Sigmoid colon (tissue), 7 donors: Measurements from ENCODE around the gene CCR7. TPM values are rescaled to one million over a fixed set of nuclear protein-coding genes. Genes with fewer than 3 reads are reported as not detected.

Experiments
- DNase-seq: peaks from one replicate; pipeline ENCODE4 v3.0.0-alpha.2; 2019
- H3K27ac ChIP-seq, 4 donors: fragments of 200-600 bp; sonication (generic); one replicate each; pipeline ENCODE4 v1.5.1; 2016 to 2019; ENCODE audit warnings: mild to moderate bottlenecking in 1 of 4
- H3K27me3 ChIP-seq, 3 donors: fragments of 200-600 bp; sonication (generic); one replicate each; pipeline ENCODE4 v1.5.1; 2019; ENCODE audit warnings: mild to moderate bottlenecking in 1 of 3
- H3K36me3 ChIP-seq, 4 donors: fragments of 200-600 bp; sonication (generic); one replicate each; pipeline ENCODE4 v1.5.1; 2016 to 2019
- H3K4me1 ChIP-seq, 4 donors: fragments of 200-600 bp; sonication (generic); one replicate each; pipeline ENCODE4 v1.5.1; 2017 to 2019
- H3K4me3 ChIP-seq, 4 donors: fragments of 200-600 bp; sonication (generic); one replicate each; pipeline ENCODE4 v1.5.1; 2017 to 2019; ENCODE audit warnings: mild to moderate bottlenecking in 2 of 4, moderate library complexity in 1 of 4
- H3K9me3 ChIP-seq, 4 donors: fragments of 200-600 bp in 3 of 4; sonication (generic) in 3 of 4; one replicate each; pipeline versions ENCODE4 v1.5.1 to v1.6.1; 2013 to 2019
- CTCF ChIP-seq, 4 experiments: fragments of 450-650 bp in 3 of 4; fragments of 200-600 bp in 1 of 4; IDR thresholded peaks; one replicate each; pipeline ENCODE4 v1.5.1; 2016 to 2019; ENCODE audit warnings: antibody characterized with exemption in 4 of 4, mild to moderate bottlenecking in 3 of 4, moderate library complexity in 2 of 4
- EP300 ChIP-seq, 4 donors: sonication (generic); formaldehyde crosslinking; IDR thresholded peaks; one replicate each; pipeline ENCODE4 v1.6.1; 2017; ENCODE audit warnings: antibody characterized with exemption in 4 of 4
- POLR2A ChIP-seq, 2 donors: fragments of 450-650 bp; IDR thresholded peaks; one replicate each; pipeline ENCODE4 v1.6.1; 2016; ENCODE audit warnings: antibody characterized with exemption in 2 of 2, mild to moderate bottlenecking in 2 of 2, moderate library complexity in 2 of 2
- POLR2AphosphoS5 ChIP-seq, 4 donors: sonication (generic); formaldehyde crosslinking; IDR thresholded peaks; one replicate each; pipeline ENCODE4 v1.6.1; 2017; ENCODE audit warnings: antibody characterized with exemption in 4 of 4
- WGBS, 2 donors: extraction: QIAGEN DNeasy Blood & Tissue Kit; methylation state at CpG; one replicate each; pipeline ENCODE4 v1.1.7; 2013; 5-methylcytosine and 5-hydroxymethylcytosine counted together
- intact Hi-C: fragments of 100-400 bp; cut with DNase I; formaldehyde crosslinking; loops from one replicate; pipeline ENCODE4 v1.15.1; 2023
- polyA plus RNA-seq, 3 donors: library from polyadenylated mRNA; stranded (reverse); fragments of 200-250 nt; gene quantifications; one replicate each; pipeline ENCODE4 v1.2.3, GENCODE V29; 2013
- total RNA-seq, 4 donors: library from RNA; depleted of rRNA; stranded (reverse); fragments of >200 nt; gene quantifications; one replicate each; pipeline ENCODE4 v1.1.0, GENCODE V29; 2016
- donor health status: healthy with polysubstance abuse.
- donor health status: Bipolar disorder and iron deficiency.
- donor health status: healthy.

The CCR7 gene
- total and polyA plus RNA-seq, 7 donors, result 73.5 TPM; not detected in 6

DNA sequence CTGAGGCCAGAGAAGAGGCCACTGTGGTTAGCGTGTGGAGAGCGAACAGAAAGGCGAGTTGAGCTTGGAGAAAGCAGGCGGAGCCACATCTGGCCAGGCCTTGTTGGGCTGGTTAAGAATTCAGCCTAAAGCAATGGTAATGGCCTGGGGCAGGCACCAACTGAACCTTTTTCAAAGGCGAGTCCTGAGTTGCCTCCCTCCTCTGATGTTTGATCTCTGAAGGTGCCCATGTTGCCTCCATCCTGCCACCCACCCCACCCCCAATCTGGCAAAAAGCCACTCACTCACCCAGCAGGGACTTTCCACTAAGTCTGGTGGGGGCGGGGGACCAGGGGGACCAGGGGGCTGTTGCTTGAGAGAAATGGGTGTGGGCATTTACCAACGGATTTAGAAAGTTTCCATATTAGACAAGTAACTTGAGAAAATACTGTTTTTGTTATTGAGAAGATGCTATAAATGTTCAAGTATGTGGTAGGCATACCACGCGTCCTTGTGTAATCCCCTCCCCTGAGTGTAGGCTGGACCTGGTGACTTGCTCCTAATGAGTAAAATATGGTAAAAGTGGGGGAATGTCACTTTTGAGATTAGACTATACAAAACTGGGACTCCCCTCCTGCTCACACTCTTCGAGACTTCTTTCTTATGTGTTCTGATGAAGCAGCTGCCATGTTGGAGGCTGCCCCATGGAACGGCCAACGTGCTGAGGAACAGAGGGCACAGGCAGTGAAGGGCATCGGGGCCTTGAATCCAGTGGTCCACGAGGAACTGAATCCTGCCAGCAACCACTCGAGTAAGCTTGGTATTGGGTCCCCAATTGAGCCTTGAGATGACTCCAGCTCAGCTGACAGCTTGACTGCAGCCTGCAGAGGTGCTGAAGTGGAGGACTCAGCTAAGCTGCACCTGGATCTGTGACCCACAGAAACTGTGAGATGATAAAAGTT is 34.0 kb downstream of the CCR7 start:
- no peaks in the 10 kb centered on the region for H3K27me3 ChIP-seq
- H3K4me3 ChIP-seq, result no peak overlapping the region
- peak; percentile 44 for DNase-seq
- TF ChIP-seq POLR2A (IDR thresholded peaks at IDR 0.05) (no peak), POLR2AphosphoS5 (IDR thresholded peaks at IDR 0.05) (no peak), CTCF (IDR thresholded peaks at IDR 0.05) (no peak), EP300 (IDR thresholded peaks at IDR 0.05) (no peak)
- H3K4me1 ChIP-seq, result peaks cover 0 to 31% (median 29%) of the 10 kb centered on the region in 4 donors
- no peak overlapping the region for H3K27ac ChIP-seq
- H3K36me3 ChIP-seq, result no peaks in the 10 kb centered on the region
- H3K9me3 ChIP-seq, result no peaks in the 10 kb centered on the region
- intact Hi-C loops, result loop anchor here (5.0 kb wide), 1 partner anchor 39 kb away; no protein-coding TSS in a partner anchor
- WGBS, 2 donors, result 76 to 89% methylated on average over 15 of the region's 15 CpGs

DNA sequence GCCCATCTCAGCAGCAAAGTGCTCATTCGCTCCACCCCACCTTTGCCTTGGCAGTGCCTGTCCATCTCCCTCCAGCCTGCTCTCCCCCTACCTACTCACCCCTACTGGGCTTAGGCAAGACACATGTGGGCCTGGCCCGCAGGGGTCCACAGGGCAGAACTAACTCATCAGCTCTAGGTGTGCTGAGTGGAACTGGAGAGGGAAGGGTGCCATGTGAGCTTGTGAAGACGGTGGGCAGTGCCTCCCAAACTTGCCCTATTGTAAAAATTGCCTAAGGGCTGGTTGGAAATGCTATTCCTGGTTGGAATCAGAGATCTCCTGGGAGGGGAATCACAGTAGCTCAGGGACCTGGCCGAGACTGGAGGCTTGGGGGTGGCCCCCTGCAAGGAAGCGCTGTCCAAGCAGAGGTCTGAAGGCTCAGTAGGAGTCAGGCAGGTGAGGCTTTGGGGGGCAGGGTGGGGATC is 34.7 kb downstream of the CCR7 start:
- no peaks in the 10 kb centered on the region for H3K36me3 ChIP-seq
- TF ChIP-seq CTCF (IDR thresholded peaks at IDR 0.05), result no peak
- no peak for TF ChIP-seq POLR2A (IDR thresholded peaks at IDR 0.05)
- no peak for TF ChIP-seq EP300 (IDR thresholded peaks at IDR 0.05)
- DNase-seq, result peak; percentile 56
- no peak overlapping the region for H3K4me3 ChIP-seq
- peaks cover 0 to 24% (median 22%) of the 10 kb centered on the region in 4 donors for H3K4me1 ChIP-seq
- H3K9me3 ChIP-seq, result no peaks in the 10 kb centered on the region
- 94 to 95% methylated on average over 5 of the region's 5 CpGs for WGBS, 2 donors
- intact Hi-C loops, result loop anchor here (5.0 kb wide), 1 partner anchor 38 kb away; no protein-coding TSS in a partner anchor
- no peaks in the 10 kb centered on the region for H3K27me3 ChIP-seq
- no peak overlapping the region for H3K27ac ChIP-seq

DNA sequence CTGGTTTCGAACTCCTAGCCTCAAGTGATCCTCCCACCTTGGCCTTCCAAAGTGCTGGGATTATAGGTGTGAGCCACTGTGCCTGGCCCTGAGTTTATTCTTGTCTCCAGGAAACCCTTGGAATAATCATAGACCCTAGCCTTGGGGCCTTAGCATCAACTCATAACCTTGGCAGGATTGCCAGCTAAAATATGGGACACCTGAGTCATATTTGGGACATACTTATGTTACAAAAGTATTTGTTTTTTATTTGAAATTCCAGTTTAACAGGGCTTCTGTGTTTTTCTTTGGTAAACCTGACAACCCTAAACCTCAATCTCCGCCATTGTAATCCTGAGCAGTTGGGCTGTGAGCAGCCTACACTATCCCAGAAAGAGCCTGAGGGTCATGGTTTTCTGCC is 35.3 kb downstream of the CCR7 start:
- no peaks in the 10 kb centered on the region for H3K27me3 ChIP-seq
- H3K4me3 ChIP-seq, result no peak overlapping the region
- no peaks in the 10 kb centered on the region for H3K36me3 ChIP-seq
- intact Hi-C loops, result loop anchor here (5.0 kb wide), 1 partner anchor 38 kb away; no protein-coding TSS in a partner anchor
- no peak overlapping the region for H3K27ac ChIP-seq
- TF ChIP-seq EP300 (IDR thresholded peaks at IDR 0.05) (no peak), POLR2AphosphoS5 (IDR thresholded peaks at IDR 0.05) (no peak), CTCF (IDR thresholded peaks at IDR 0.05) (no peak), POLR2A (IDR thresholded peaks at IDR 0.05) (no peak)
- peaks cover 0 to 3% (median 0%) of the 10 kb centered on the region in 4 donors for H3K9me3 ChIP-seq
- DNase-seq, result no peak
- peaks cover 0 to 23% (median 20%) of the 10 kb centered on the region in 4 donors for H3K4me1 ChIP-seq
- 97% methylated on average over 2 of the region's 2 CpGs for WGBS, 2 donors

- WGBS, 2 donors, result 80 to 92% methylated on average over 10 of the region's 10 CpGs
- H3K4me1 ChIP-seq, result peaks cover 0 to 18% (median 15%) of the 10 kb centered on the region in 4 donors
- no peak overlapping the region for H3K27ac ChIP-seq
- H3K36me3 ChIP-seq, result no peaks in the 10 kb centered on the region
- no peak for TF ChIP-seq POLR2AphosphoS5 (IDR thresholded peaks at IDR 0.05)
- no peak for TF ChIP-seq EP300 (IDR thresholded peaks at IDR 0.05)
- TF ChIP-seq CTCF (IDR thresholded peaks at IDR 0.05), result no peak
- no peak for TF ChIP-seq POLR2A (IDR thresholded peaks at IDR 0.05)
- intact Hi-C loops, result no loop called here
- peak; percentile 17 for DNase-seq
- H3K27me3 ChIP-seq, result no peaks in the 10 kb centered on the region
- H3K4me3 ChIP-seq, result no peak overlapping the region
- H3K9me3 ChIP-seq, result peaks cover 0 to 3% (median 0%) of the 10 kb centered on the region in 4 donors
Observed at GRCh38 chr17:40528692-40529417, 36.4 kb downstream of the CCR7 start.
